Fibroblast of villous mesenchyme (primary cell): ENCODE measurements around the gene GPR26. TPM values are rescaled to one million over a fixed set of nuclear protein-coding genes. Genes with fewer than 3 reads are reported as not detected.

Source experiments
- DNase-seq: peaks from one replicate; pipeline ENCODE4 v3.0.0-alpha.2; 2010; ENCODE audit warnings: low read depth
- H3K4me3 ChIP-seq: 2 replicates; pipeline ENCODE4 v1.5.1; 2011; ENCODE audit warnings: low read depth, mild to moderate bottlenecking, low read length
- total RNA-seq: library from RNA; depleted of rRNA; stranded (reverse); fragments of >200 nt; gene quantifications from 2 replicates; pipeline ENCODE4 v1.2.3, GENCODE V29; 2012
- TF ChIP-seq, protein P1 (sequence below): IDR thresholded peaks from 2 replicates; pipeline ENCODE4 v1.5.1; 2012; ENCODE audit warnings: low read depth, mild to moderate bottlenecking, low read length; ENCODE audit not compliant: insufficient read depth

Gene GPR26
- total RNA-seq, 1 donor: not detected

- no peak overlapping the region for H3K4me3 ChIP-seq
- DNase-seq: no peak
- TF ChIP-seq, protein P1, sequence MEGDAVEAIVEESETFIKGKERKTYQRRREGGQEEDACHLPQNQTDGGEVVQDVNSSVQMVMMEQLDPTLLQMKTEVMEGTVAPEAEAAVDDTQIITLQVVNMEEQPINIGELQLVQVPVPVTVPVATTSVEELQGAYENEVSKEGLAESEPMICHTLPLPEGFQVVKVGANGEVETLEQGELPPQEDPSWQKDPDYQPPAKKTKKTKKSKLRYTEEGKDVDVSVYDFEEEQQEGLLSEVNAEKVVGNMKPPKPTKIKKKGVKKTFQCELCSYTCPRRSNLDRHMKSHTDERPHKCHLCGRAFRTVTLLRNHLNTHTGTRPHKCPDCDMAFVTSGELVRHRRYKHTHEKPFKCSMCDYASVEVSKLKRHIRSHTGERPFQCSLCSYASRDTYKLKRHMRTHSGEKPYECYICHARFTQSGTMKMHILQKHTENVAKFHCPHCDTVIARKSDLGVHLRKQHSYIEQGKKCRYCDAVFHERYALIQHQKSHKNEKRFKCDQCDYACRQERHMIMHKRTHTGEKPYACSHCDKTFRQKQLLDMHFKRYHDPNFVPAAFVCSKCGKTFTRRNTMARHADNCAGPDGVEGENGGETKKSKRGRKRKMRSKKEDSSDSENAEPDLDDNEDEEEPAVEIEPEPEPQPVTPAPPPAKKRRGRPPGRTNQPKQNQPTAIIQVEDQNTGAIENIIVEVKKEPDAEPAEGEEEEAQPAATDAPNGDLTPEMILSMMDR: no peak
These were observed 75.0 kb downstream of the GPR26 start for GRCh38 chr10:123741146-123741545.

DNA sequence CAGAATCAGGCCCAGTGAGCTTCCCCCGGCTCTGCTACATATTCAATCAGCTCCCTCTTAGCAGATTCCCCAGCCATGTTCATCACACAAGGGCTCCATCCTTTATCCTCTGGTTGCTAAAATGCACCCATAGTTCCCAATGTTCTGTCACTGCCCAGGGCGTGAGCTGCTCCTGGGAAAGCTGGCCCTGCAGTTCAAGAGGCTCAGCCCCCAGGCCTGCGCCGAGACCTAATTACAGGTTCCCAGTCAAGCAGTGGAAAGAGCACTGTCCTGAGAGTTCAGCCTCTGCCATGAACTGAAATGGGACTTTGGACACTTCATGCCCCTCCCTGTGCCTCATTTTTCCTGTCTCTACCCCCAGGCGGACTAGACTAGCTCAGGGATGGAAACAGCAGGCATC lies 75.6 kb downstream of the GPR26 start:
- DNase-seq: no peak
- TF ChIP-seq, protein P1: no peak
- no peak overlapping the region for H3K4me3 ChIP-seq

- TF ChIP-seq, protein P1: no peak
- no peak overlapping the region for H3K4me3 ChIP-seq
- DNase-seq: no peak
These were observed 76.7 kb downstream of the GPR26 start for GRCh38 chr10:123742751-123743440.

- H3K4me3 ChIP-seq: no peak overlapping the region
- no peak for DNase-seq
- TF ChIP-seq, protein P1: no peak
These were observed 77.5 kb downstream of the GPR26 start for GRCh38 chr10:123743441-123744223.

GRCh38 chr10:123744224-123744536 lies 78.0 kb downstream of the GPR26 start:
- no peak for DNase-seq
- TF ChIP-seq, protein P1: no peak
- no peak overlapping the region for H3K4me3 ChIP-seq

Other genes starting within 250 kb of the GPR26 start
- 0.32 TPM in 1 of 2 replicates, not detected in the other for gene CPXM2, start 225.5 kb downstream of the GPR26 start, total RNA-seq